Measurements from ENCODE around the gene FAM131B.

DNA sequence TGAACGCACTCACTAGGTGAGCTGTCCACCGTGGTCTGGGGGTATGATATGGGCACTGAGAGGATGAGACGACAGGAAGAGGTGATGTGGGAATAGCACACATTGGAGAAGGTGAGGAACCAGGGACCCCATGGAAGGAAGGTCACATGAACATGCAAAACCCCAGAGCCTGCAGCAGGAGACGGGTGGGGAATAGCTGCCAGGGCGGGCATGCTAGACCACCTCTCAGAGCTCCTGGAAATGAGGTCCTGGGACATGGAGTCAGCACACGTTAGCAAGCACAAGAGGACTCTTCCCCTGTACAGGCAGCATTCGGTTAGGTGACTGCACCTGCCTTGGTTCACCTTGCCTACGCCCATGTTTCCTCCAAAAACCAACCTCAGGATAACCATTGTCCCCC is 8.1 kb downstream of the FAM131B start:
- TF ChIP-seq POLR2AphosphoS5 (IDR thresholded peaks at IDR 0.05; ENCODE audit: low read depth, low read length) = no peak
- TF ChIP-seq POLR2A (IDR thresholded peaks at IDR 0.05; ENCODE audit: low read depth, low read length) = no peak
